Hepatocyte (in vitro differentiated cells): Measurements from ENCODE around the gene GOLGA3.

Experiments used
- EZH2 ChIP-seq: fragments of 200-600 bp; sonication (generic); IDR thresholded peaks from 2 replicates; pipeline ENCODE4 v1.6.1; 2016; ENCODE audit warnings: antibody characterized with exemption, mild to moderate bottlenecking, borderline replicate concordance
- EZH2phosphoT487 ChIP-seq: fragments of 200-600 bp; sonication (generic); IDR thresholded peaks from one replicate; pipeline ENCODE4 v1.6.1; 2018; ENCODE audit warnings: antibody characterized with exemption, mild to moderate bottlenecking, low read depth, moderate library complexity; ENCODE audit not compliant: unreplicated experiment, severe bottlenecking
- TF ChIP-seq, protein P1 (sequence below): fragments of 200-600 bp; sonication (generic); IDR thresholded peaks from 2 replicates; pipeline ENCODE4 v1.5.1; 2016; ENCODE audit warnings: antibody characterized with exemption, mild to moderate bottlenecking; ENCODE audit not compliant: poor library complexity

DNA sequence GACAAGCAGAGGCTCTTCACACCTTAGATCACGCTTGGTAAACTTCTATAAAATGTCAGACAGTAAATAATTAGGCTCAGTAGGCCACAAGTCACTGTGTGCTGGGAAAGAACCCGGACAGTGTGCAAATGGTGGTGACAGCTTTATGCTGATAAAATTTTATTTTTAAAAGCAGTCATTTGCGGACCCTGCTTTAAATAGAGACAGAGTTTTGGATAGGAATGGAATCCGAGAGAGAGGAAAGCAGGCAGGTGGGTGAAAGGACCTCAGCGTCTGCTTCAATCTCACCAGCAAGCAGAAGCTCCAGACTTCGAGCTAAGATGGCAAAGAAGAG is 88.4 kb downstream of the GOLGA3 start:
- TF ChIP-seq, protein P1, sequence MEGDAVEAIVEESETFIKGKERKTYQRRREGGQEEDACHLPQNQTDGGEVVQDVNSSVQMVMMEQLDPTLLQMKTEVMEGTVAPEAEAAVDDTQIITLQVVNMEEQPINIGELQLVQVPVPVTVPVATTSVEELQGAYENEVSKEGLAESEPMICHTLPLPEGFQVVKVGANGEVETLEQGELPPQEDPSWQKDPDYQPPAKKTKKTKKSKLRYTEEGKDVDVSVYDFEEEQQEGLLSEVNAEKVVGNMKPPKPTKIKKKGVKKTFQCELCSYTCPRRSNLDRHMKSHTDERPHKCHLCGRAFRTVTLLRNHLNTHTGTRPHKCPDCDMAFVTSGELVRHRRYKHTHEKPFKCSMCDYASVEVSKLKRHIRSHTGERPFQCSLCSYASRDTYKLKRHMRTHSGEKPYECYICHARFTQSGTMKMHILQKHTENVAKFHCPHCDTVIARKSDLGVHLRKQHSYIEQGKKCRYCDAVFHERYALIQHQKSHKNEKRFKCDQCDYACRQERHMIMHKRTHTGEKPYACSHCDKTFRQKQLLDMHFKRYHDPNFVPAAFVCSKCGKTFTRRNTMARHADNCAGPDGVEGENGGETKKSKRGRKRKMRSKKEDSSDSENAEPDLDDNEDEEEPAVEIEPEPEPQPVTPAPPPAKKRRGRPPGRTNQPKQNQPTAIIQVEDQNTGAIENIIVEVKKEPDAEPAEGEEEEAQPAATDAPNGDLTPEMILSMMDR: no peak
- TF ChIP-seq EZH2 (no peak), EZH2phosphoT487 (no peak)
